Right kidney (tissue), 1 donor: ENCODE measurements around the gene COL1A1.

ENCODE experiments used
- DNase-seq: peaks from one replicate; pipeline ENCODE4 v3.0.0-alpha.2; 2016

Gene COL1A1

GRCh38 chr17:50141026-50141744 is 60.2 kb downstream of the COL1A1 start:
- no peak for DNase-seq

- DNase-seq, result peak; percentile 52
These were observed 61.2 kb downstream of the COL1A1 start for GRCh38 chr17:50139950-50140885.

- no peak for DNase-seq
These were observed 62.1 kb downstream of the COL1A1 start for GRCh38 chr17:50139185-50139783.

GRCh38 chr17:50137042-50137441 is 64.4 kb downstream of the COL1A1 start:
- no peak for DNase-seq

GRCh38 chr17:50136096-50136687 is 65.2 kb downstream of the COL1A1 start:
- DNase-seq, result no peak

GRCh38 chr17:50135316-50136095 is 65.9 kb downstream of the COL1A1 start:
- no peak for DNase-seq

GRCh38 chr17:50134206-50135110 is 67.0 kb downstream of the COL1A1 start:
- no peak for DNase-seq

GRCh38 chr17:50133769-50134099 is 67.7 kb downstream of the COL1A1 start:
- no peak for DNase-seq
